Mucosa of descending colon (tissue), 3 donors: ENCODE data around the gene PIEZO2. TPM values are rescaled to one million over a fixed set of nuclear protein-coding genes. Genes with fewer than 3 reads are reported as not detected.

ENCODE experiments used
- ATAC-seq: fragments of 200-7000 bp; cut with Tn5 transposase; one replicate; pipeline ENCODE4 v1.9.1; 2020; ENCODE audit warnings: mild to moderate bottlenecking, moderate library complexity
- DNase-seq, 3 donors: peaks; one replicate each; pipeline ENCODE4 v3.0.0-alpha.2; 2020
- H3K36me3 ChIP-seq: fragments of 200-600 bp; one replicate; pipeline ENCODE4 v1.8.0; 2021; ENCODE audit warnings: low read depth, mild to moderate bottlenecking
- H3K4me1 ChIP-seq: fragments of 200-600 bp; one replicate; pipeline ENCODE4 v1.8.0; 2021; ENCODE audit warnings: low read depth, mild to moderate bottlenecking
- H3K4me3 ChIP-seq: fragments of 200-600 bp; one replicate; pipeline ENCODE4 v1.8.0; 2021; ENCODE audit warnings: mild to moderate bottlenecking
- H3K9me3 ChIP-seq: fragments of 200-600 bp; one replicate; pipeline ENCODE4 v1.8.0; 2021; ENCODE audit warnings: mild to moderate bottlenecking
- intact Hi-C, 2 donors: fragments of 100-400 bp; cut with DNase I in 1 of 2; cut with micrococcal nuclease in 1 of 2; formaldehyde crosslinking; loops; one replicate each; pipeline versions ENCODE4 v1.11.0 to v1.11.1; 2022; cut with DNase I, micrococcal nuclease
- total RNA-seq, 3 donors: library from RNA; stranded (reverse); fragmentation: NEBNext Ultra II Directional in 2 of 3; extraction: Animal tissue kit (Norgen Biotek cat#: 25700) in 2 of 3; gene quantifications; one replicate each; pipeline versions ENCODE4 v1.2.1 to v1.2.4, GENCODE V29; 2021 to 2023
- TF ChIP-seq, protein P1 (sequence below): fragments of 200-600 bp; IDR thresholded peaks from one replicate; pipeline ENCODE4 v1.8.0; 2022; ENCODE audit warnings: antibody characterized with exemption, mild to moderate bottlenecking
- donor health status: DM: no; HTN: no; CAD: no; lungs with moderate emphysema.
- donor health status: DM: no; HTN: no; CAD: no.
- donor health status: DM: no; HTN: yes; CAD: no.

PIEZO2 gene
- total RNA-seq, 3 donors from 2014 or later = 1.0 to 18.9 (median 1.4) TPM

DNA sequence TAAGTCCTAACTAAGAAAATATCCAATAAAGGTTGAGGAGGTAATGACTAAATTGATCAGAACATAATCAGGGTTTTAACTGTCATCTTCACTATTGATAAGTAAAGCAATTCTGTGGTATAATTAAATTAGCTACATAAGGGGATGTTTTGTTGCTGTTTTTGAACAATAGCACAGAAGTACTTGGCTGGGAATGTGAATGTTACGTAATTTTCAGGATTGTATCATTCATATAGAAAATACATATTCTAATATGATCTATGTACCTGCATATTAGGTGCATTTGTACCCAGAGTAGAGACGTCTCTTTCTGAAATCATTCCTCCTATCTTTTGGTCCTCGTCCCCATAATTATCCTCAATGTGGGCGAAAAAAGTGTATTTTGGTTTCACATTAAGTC is 109.0 kb downstream of the PIEZO2 start:
- H3K4me3 ChIP-seq = no peak overlapping the region
- intact Hi-C loops = loop anchor here (5.0 kb wide), 1 partner anchor 188 kb away; no protein-coding TSS in a partner anchor
- no peaks in the 10 kb centered on the region for H3K36me3 ChIP-seq

DNA sequence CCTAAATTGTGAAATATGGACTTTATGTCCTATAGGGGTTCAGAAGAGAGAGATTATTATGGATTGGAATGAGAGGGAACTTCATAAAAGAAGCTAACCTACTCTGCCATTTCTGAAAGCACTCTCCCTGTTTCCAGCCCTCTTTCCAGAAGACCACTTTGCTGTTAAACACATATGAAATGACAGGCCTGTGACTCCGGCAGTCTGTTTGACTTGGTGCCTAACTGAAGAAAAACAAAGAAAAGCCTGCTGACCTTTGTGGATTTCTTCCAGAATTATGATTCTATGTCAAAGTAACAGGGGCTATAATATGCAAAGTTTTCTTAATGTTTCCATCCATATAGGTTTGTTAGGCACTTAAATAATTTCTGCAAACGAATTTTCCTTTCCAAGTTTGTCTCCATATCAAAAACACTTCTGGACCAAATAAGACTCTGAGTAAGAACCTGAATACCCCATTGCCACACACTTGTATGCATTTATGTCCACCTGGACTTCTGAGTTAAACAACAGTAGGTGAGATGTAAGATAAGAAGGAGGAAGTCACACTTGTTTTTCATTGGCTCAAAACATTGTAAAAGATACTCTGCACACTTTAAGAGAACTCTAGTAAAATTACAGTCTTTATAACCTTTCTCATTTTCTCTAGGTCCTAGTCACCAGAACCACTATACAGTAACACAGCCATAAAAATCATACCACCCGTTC is 111.7 kb downstream of the PIEZO2 start:
- TF ChIP-seq, protein P1, sequence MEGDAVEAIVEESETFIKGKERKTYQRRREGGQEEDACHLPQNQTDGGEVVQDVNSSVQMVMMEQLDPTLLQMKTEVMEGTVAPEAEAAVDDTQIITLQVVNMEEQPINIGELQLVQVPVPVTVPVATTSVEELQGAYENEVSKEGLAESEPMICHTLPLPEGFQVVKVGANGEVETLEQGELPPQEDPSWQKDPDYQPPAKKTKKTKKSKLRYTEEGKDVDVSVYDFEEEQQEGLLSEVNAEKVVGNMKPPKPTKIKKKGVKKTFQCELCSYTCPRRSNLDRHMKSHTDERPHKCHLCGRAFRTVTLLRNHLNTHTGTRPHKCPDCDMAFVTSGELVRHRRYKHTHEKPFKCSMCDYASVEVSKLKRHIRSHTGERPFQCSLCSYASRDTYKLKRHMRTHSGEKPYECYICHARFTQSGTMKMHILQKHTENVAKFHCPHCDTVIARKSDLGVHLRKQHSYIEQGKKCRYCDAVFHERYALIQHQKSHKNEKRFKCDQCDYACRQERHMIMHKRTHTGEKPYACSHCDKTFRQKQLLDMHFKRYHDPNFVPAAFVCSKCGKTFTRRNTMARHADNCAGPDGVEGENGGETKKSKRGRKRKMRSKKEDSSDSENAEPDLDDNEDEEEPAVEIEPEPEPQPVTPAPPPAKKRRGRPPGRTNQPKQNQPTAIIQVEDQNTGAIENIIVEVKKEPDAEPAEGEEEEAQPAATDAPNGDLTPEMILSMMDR = no peak
- DNase-seq (no peak), ATAC-seq (peak; percentile 95)
- Histone ChIP-seq H3K9me3 (no peaks in the 10 kb centered on the region), H3K36me3 (no peaks in the 10 kb centered on the region), H3K4me3 (no peak overlapping the region), H3K4me1 (no peaks in the 10 kb centered on the region)
- intact Hi-C loops = no loop called here

More for the DNA sequence above, 109.0 kb downstream of the PIEZO2 start:
- DNase-seq (no peak), ATAC-seq (no peak)
- Histone ChIP-seq H3K4me1 (no peaks in the 10 kb centered on the region), H3K9me3 (no peaks in the 10 kb centered on the region)
- TF ChIP-seq, protein P1 = no peak

GRCh38 chr18:11035814-11036495 is 113.4 kb downstream of the PIEZO2 start:
- Histone ChIP-seq H3K36me3 (no peaks in the 10 kb centered on the region), H3K9me3 (no peaks in the 10 kb centered on the region), H3K4me3 (no peak overlapping the region), H3K4me1 (no peaks in the 10 kb centered on the region)
- DNase-seq (no peak), ATAC-seq (peak; percentile 34)
- intact Hi-C loops = no loop called here
- TF ChIP-seq, protein P1 = no peak

- DNase-seq (no peak), ATAC-seq (no peak)
- intact Hi-C loops = no loop called here
- TF ChIP-seq, protein P1 = no peak
- no peaks in the 10 kb centered on the region for H3K4me1 ChIP-seq
- no peak overlapping the region for H3K4me3 ChIP-seq
- H3K36me3 ChIP-seq = no peaks in the 10 kb centered on the region
- H3K9me3 ChIP-seq = no peaks in the 10 kb centered on the region
Measured at GRCh38 chr18:11035376-11035775, 114.0 kb downstream of the PIEZO2 start.

GRCh38 chr18:11034884-11035283 is 114.5 kb downstream of the PIEZO2 start:
- ATAC-seq = no peak
- TF ChIP-seq, protein P1 = no peak
- intact Hi-C loops = no loop called here

More at GRCh38 chr18:11034884-11035283, 114.5 kb downstream of the PIEZO2 start:
- DNase-seq = no peak
- no peaks in the 10 kb centered on the region for H3K4me1 ChIP-seq
- no peak overlapping the region for H3K4me3 ChIP-seq
- H3K36me3 ChIP-seq = no peaks in the 10 kb centered on the region
- H3K9me3 ChIP-seq = no peaks in the 10 kb centered on the region
